Measurements from ENCODE around the gene ACP4. TPM values are rescaled to one million over a fixed set of nuclear protein-coding genes. Genes with fewer than 3 reads are reported as not detected.

The ACP4 gene
- total RNA-seq, 2 experiments from 2014 or later, result not detected

DNA sequence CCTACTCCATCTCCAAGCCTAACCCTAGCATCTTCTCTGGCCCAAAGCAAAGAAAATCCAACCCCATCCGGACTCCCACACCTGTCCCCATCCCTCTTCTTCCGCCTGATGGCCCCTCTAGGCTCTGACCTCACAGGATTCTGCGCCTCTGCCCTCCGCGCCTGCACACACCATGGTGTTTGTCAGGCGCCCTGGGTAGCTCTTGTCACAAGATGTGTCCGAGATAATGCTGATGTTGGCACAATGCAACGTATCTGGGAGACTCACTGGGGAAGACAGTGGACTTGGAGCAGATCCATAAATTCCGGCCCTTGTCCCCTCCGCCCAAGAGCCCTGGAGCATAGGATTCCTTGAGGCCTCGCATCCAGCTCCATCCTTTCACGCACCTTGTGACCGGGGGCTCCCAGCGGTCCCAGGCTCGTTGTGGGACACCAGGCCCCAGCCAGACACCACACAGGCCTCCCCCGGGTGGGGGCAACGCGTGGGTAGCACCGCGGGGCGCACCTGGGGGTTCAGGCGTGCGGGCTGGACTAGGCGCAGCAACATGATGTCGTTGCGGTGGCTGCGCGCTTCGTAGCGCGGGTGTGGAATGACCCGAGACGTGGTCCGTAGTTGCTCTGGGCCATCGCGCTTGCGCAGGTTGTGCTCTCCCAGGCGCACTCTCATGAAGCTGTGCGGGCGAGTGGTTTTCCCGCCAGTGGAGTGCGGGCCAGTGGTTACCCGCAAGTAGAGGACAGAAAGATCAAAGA is 36.5 kb downstream of the ACP4 start:
- Mint-ChIP-seq H3K4me1 (no peaks in the 10 kb centered on the region), H3K4me3 (no peak overlapping the region), H3K36me3 (no peaks in the 10 kb centered on the region), H3K27me3 (peaks cover 26% of the 10 kb centered on the region), H3K27ac (no peak overlapping the region), H3K9me3 (ENCODE audit: low read depth) (no peaks in the 10 kb centered on the region)
- CTCF ChIA-PET, result no interaction called here
- no peak for DNase-seq
- ATAC-seq, result no peak

DNA sequence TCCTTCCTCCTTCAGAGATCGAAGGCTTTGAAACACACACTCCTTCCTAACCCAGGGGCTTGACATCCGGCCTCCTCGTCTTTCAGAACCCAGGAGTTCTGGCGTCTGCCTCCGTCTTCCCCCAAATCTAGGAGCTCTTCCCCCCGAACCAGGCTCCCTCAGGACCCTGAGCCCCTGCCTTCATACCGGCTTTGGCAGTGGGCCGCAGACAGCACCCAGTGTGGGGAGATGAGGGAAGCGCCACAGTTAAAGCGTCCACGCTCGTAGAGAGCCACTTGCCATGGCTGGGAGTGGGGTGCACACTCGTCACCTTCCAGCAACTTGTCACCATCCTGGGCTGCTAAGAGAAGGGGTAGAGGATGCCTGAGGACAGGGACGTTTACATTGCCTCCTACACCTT is 37.3 kb downstream of the ACP4 start:
- H3K36me3 Mint-ChIP-seq, result no peaks in the 10 kb centered on the region
- CTCF ChIA-PET, result no interaction called here
- DNase-seq (no peak), ATAC-seq (no peak)
- peaks cover 19% of the 10 kb centered on the region for H3K27me3 Mint-ChIP-seq
- H3K4me3 Mint-ChIP-seq, result no peak overlapping the region
- H3K27ac Mint-ChIP-seq, result no peak overlapping the region
- no peaks in the 10 kb centered on the region for H3K9me3 Mint-ChIP-seq (ENCODE audit: low read depth)
- H3K4me1 Mint-ChIP-seq, result no peaks in the 10 kb centered on the region

DNA sequence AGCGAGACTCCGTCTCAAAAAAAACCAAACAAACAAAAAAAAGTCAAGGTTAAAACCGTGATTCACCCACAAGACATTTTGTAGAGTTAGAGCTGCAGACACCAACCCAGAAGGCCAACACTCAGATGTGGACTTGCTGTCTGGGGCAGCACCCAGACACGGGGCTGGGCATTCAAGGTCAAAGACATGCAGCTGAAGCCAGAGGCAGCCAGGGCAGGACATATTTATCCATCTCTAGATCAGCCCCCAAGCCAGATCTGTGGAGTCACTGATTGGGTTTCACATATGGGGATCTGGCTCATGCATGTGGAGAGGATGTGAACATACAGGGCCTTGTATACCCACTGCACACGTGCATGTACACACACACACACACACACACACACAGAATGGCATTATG is 39.6 kb downstream of the ACP4 start:
- no peaks in the 10 kb centered on the region for H3K36me3 Mint-ChIP-seq
- H3K4me1 Mint-ChIP-seq, result no peaks in the 10 kb centered on the region
- H3K27ac Mint-ChIP-seq, result no peak overlapping the region
- no peak for ATAC-seq
- DNase-seq, result no peak
- H3K27me3 Mint-ChIP-seq, result peaks cover 24% of the 10 kb centered on the region
- no peaks in the 10 kb centered on the region for H3K9me3 Mint-ChIP-seq (ENCODE audit: low read depth)
- CTCF ChIA-PET, result interaction anchor here (0.8 kb wide), 1 partner anchor 23 kb away, joined by 3 read pairs; no protein-coding TSS in a partner anchor
- no peak overlapping the region for H3K4me3 Mint-ChIP-seq

DNA sequence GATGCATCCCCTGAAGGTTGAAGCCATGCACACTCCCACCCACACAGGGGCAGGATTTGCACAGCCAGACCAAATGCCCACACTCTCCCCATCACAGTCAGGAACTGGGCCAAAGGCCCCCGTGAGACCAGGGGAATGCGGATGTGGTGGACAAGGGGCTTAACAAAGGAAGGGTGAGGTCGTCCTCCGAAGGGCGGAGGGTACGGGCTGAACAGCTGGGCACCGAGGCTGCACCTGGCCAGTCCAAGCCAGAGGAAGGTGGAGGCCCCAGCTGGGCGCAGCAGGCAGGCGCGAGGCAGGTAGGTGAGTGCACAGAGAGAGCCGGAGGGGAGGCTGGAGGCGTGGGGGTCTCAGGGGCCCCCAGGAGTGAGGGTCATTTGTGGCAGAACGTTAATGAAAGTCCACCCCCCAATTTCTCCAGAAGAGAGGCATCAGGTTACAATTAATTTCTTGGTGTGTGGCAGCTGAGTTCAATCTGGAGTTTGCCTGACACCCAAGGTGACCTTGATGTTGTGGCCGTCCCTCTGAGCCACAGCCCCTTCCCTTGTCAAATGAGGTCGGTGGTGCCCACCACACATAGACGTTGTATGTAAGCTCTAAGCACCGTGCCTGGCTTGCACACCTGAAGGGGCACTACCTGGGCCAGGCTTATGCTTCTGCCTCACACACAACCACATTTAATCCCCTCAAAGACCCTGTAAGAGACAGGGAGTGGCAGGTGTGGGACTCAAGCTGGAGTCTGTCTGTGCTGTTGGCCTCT is 40.2 kb downstream of the ACP4 start:
- Mint-ChIP-seq H3K4me3 (no peak overlapping the region), H3K27me3 (peaks cover 31% of the 10 kb centered on the region), H3K4me1 (peaks cover 3% of the 10 kb centered on the region), H3K36me3 (no peaks in the 10 kb centered on the region), H3K9me3 (ENCODE audit: low read depth) (no peaks in the 10 kb centered on the region), H3K27ac (no peak overlapping the region)
- CTCF ChIA-PET, result no interaction called here
- ATAC-seq (no peak), DNase-seq (no peak)

DNA sequence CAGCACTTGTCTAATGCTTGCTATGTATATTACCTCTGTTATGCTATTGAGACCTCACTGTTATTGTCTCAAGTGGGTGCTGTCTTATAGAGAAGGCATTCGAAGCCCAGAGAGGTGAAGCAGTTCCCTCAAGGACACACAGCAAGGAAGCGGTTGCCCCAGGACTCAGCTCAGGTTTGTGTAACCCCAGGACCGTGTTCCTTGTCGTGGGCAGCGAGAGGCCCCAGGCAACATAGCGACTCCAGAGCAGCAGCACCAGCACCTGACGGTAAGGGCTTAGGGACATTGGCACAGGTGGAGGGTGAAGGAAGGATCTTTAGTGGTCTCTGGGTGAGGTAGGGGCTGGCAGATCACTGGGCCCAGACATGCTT is 40.8 kb downstream of the ACP4 start:
- no peaks in the 10 kb centered on the region for H3K9me3 Mint-ChIP-seq (ENCODE audit: low read depth)
- CTCF ChIA-PET, result no interaction called here
- H3K27ac Mint-ChIP-seq, result no peak overlapping the region
- H3K27me3 Mint-ChIP-seq, result peaks cover 32% of the 10 kb centered on the region
- H3K36me3 Mint-ChIP-seq, result no peaks in the 10 kb centered on the region
- no peak for ATAC-seq
- no peak overlapping the region for H3K4me3 Mint-ChIP-seq
- DNase-seq, result no peak
- H3K4me1 Mint-ChIP-seq, result peaks cover 4% of the 10 kb centered on the region

DNA sequence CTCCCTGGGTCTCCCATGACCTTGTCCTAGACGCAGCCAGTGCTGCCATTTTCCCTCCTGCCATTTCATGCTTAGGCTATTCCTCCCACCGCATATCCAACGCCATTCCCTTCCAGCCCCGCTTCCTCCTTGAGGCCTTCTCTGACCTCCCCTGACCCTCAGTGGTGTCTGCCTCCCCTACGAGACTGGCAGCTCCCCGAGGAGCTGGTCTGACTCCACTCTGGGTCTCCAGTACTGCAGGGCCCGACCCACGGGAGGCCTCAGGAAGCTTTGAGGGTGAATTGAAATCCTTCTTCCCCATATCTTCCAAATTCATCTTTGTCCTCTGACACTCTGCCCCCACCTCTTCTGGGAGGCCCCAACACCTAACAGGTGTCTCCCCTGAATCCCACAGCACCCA is 42.5 kb downstream of the ACP4 start:
- Mint-ChIP-seq H3K27ac (no peak overlapping the region), H3K4me3 (no peak overlapping the region), H3K9me3 (ENCODE audit: low read depth) (no peaks in the 10 kb centered on the region), H3K27me3 (peaks cover 46% of the 10 kb centered on the region), H3K4me1 (peaks cover 8% of the 10 kb centered on the region), H3K36me3 (no peaks in the 10 kb centered on the region)
- CTCF ChIA-PET, result no interaction called here
- ATAC-seq (no peak), DNase-seq (no peak)

DNA sequence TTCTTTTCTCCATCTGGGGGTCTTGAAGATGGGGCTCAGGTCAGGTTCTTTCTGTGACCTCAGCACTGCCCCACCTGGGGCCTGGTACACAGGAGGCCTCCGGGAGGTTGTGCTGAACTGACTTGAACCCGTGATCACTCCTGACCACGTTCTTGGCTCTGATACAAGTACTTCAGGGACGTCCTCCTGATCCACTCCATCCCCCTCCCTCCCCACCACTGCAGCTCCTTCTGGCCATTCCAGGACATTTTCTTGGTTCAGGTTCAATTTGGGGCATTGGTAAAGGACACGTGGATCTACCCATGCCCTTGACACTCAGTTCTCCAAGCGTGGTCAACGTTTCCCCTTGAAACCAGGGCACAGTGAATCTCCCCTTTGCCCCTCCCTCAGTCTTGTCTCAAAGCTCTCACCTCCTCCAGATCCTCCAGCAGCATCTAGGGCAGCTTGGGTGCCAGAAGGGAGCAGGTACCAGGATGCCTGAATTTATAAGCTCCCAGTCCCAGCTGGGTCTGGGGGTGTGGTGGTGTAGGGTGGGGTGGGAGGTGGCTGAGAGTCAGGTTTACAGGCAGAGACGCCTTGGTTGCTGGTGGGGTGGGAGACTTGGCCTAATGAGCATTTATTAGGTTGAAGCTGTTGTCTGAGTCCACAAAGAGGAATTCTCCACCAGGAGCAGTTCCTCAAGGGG is 43.0 kb downstream of the ACP4 start, which contains the start of gene KLK15:
TSS of gene KLK15 (minus strand) at position 458 of the 685 bp plus-strand sequence. CDS start 2,082 bp downstream, outside the sequence.
- H3K36me3 Mint-ChIP-seq, result no peaks in the 10 kb centered on the region
- CTCF ChIA-PET, result no interaction called here
- H3K4me3 Mint-ChIP-seq, result no peak within 1 kb of the TSS
- no peak for DNase-seq
- peaks cover 46% of the 10 kb centered on the region for H3K27me3 Mint-ChIP-seq
- no peak within 1 kb of the TSS for H3K27ac Mint-ChIP-seq
- H3K9me3 Mint-ChIP-seq (ENCODE audit: low read depth), result no peaks in the 10 kb centered on the region
- no peak for ATAC-seq
- H3K4me1 Mint-ChIP-seq, result peaks cover 11% of the 10 kb centered on the region

DNA sequence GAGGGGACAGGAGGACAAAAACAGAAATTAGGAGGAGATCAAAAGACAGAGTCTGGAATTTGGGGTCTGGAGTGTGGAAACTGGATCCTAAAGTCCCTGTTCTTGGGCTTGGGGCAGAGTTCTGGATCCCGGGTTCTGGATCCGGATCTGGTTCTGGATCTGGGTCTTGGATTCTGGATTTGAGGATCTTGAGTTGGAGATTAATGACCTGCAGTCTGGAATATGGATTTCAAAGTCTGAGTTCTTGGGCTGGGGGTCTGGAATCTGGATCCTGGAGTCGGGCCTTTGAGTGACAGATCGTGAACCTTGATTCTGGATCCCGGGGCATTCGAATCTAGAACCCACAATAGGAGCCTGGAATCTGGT is 43.6 kb downstream of the ACP4 start:
- H3K4me3 Mint-ChIP-seq, result no peak overlapping the region
- no peaks in the 10 kb centered on the region for H3K36me3 Mint-ChIP-seq
- DNase-seq (no peak), ATAC-seq (no peak)
- peaks cover 46% of the 10 kb centered on the region for H3K27me3 Mint-ChIP-seq
- CTCF ChIA-PET, result no interaction called here
- H3K4me1 Mint-ChIP-seq, result peaks cover 11% of the 10 kb centered on the region
- H3K9me3 Mint-ChIP-seq (ENCODE audit: low read depth), result no peaks in the 10 kb centered on the region
- no peak overlapping the region for H3K27ac Mint-ChIP-seq

DNA sequence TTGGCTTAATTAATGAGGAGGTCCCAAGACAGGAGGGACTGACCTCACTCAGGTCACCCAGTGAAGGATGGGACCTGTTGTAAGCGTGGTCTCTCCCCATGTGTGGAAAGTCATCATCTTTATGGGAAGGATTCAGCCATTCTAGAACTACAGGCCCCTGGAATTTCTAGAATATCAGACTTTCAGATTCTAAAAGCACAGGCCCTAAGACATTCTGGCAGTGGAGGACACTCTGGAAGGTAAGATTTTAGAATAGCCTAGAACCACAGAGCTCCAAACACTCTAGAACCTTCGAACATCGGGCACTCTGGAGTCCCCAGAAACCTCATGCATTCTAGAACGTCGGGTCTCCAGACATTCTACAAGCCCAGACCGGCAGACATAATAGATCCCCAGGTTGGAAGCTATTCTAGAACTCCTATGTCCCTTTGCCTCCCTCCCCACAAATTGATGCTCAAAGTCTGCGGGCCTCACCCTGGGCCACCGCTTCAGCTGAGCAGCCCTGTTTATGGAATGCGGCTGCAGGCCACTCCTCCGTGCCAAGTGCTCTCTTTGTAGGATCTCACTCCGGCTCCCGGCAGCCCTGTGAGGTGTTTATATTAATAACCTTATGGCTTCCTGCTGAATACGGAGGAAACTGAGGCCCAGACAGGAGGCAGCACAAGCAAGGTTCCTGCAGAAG is 45.0 kb downstream of the ACP4 start:
- no peak for DNase-seq
- H3K4me1 Mint-ChIP-seq, result peaks cover 11% of the 10 kb centered on the region
- no peaks in the 10 kb centered on the region for H3K9me3 Mint-ChIP-seq (ENCODE audit: low read depth)
- H3K4me3 Mint-ChIP-seq, result peak overlapping the region; percentile 68
- no peaks in the 10 kb centered on the region for H3K36me3 Mint-ChIP-seq
- CTCF ChIA-PET, result interaction anchor here (1.2 kb wide), 1 partner anchor 280 kb away, joined by 3 read pairs; no protein-coding TSS in a partner anchor
- peaks cover 41% of the 10 kb centered on the region for H3K27me3 Mint-ChIP-seq
- peak; percentile 4 for ATAC-seq
- no peak overlapping the region for H3K27ac Mint-ChIP-seq

DNA sequence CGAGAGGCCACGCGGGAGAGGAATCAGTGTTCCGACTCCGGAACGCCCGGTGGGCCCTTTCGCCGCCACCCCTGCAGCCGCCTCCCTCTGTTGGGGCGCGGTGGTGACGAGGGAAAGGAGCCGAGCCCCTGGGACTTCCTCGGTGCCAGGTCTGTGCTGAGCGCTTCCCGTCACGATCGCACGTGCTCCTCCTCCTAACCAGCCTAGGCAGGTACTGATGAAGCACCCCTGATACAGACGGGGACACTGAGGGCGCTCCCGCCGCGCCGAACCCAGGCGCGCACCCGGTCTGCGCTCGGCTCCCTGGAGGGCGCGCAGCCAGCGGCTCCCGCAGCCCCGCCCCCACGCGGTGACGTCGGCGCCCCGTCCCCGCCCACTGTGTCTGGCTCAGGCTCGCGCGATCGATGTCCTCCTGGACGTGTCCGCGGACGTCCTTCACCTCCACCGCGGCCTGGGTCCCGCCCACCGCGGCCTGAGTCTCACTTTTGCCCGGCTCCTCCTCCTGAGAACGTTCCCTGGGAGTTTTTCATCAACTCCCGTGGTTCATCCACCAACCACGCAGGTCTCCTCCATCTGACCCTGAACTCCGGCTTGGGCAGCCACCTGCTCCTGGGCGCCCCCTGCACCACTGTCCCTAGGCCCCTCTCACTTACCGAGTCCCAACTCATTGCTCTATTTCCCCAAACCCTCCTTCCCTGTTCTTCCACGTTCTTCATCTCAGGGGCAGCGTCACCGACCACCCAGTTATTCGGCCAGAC is 45.7 kb downstream of the ACP4 start:
- CTCF ChIA-PET, result no interaction called here
- DNase-seq, result peak; percentile 83
- Mint-ChIP-seq H3K27ac (no peak overlapping the region), H3K4me3 (peak overlapping the region; percentile 68), H3K27me3 (peaks cover 40% of the 10 kb centered on the region), H3K4me1 (peaks cover 11% of the 10 kb centered on the region), H3K36me3 (no peaks in the 10 kb centered on the region), H3K9me3 (ENCODE audit: low read depth) (no peaks in the 10 kb centered on the region)
- peak; percentile 96 for ATAC-seq

DNA sequence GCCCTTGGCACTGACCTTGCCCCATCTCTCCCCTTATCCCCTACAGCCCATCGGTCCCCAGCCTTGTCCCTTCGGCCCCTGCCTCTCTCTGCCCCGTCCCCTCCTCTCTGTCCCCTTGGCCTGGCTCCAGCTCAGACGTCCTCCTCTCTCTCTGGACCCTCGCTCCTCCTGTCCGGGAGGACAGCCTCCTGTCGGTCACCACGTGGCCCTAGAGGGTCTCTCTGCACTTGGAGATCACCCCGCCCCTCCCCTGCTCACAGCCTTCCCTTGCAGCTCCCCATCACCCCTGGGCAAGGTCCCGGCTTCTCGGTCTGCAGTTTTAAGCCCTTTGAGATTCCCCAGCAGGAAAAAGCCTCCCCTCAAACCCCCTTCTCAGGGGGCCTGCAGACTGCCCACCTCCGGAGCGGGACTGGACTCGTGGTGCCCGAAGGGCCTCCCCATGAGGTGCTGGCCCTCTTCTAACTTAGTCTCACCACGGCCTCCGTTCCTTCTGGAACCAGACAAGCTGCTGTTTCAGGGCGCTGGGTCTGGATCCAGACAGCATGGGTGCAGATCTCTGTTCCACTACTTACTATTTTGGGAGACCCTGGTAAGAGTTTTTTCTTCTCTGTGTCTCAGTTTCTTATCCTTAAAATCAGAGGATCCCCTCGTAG is 46.5 kb downstream of the ACP4 start:
- H3K4me3 Mint-ChIP-seq, result peak overlapping the region; percentile 68
- no peak overlapping the region for H3K27ac Mint-ChIP-seq
- ATAC-seq (no peak), DNase-seq (no peak)
- CTCF ChIA-PET, result no interaction called here
- peaks cover 40% of the 10 kb centered on the region for H3K27me3 Mint-ChIP-seq
- no peaks in the 10 kb centered on the region for H3K9me3 Mint-ChIP-seq (ENCODE audit: low read depth)
- H3K4me1 Mint-ChIP-seq, result peaks cover 11% of the 10 kb centered on the region
- H3K36me3 Mint-ChIP-seq, result no peaks in the 10 kb centered on the region

DNA sequence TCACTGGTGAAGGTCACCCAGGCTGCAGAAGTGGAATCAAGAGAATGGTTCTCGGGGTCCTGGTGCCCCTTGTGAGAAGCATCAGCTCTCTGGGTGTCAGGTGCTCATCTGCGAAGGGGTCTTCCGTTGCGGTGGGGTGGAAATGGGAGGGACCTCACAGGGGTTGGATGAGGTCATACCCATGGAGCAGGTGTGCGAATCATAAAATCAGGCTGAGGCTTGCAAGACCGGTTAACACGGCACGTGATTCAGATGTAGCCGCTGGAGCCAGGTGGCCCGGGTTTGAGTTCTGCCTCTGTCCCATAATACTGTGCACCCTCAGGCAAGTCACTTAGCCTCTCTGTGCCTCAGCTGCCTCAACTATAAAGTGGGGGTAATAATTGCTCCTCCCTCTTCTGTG is 47.1 kb downstream of the ACP4 start:
- H3K27ac Mint-ChIP-seq, result no peak overlapping the region
- H3K27me3 Mint-ChIP-seq, result peaks cover 40% of the 10 kb centered on the region
- CTCF ChIA-PET, result no interaction called here
- peaks cover 11% of the 10 kb centered on the region for H3K4me1 Mint-ChIP-seq
- no peak overlapping the region for H3K4me3 Mint-ChIP-seq
- no peaks in the 10 kb centered on the region for H3K9me3 Mint-ChIP-seq (ENCODE audit: low read depth)
- ATAC-seq (no peak), DNase-seq (no peak)
- no peaks in the 10 kb centered on the region for H3K36me3 Mint-ChIP-seq
